Measurements from ENCODE around the gene CD19. TPM values are rescaled to one million over a fixed set of nuclear protein-coding genes. Genes with fewer than 3 reads are reported as not detected.

The CD19 gene
- total and polyA plus RNA-seq, 10 of the 15 experiments (the other 5 are each of a cell fraction or from before 2014, with no cell fraction given), result 1.2 to 125 (median 77.2) TPM

GRCh38 chr16:28899882-28900590 is 31.7 kb upstream of the CD19 start:
- no TSS peak for BruUV-seq (replicated peaks)
- TF ChIP-seq YY1 (IDR thresholded peaks at IDR 0.05; ENCODE audit: low read depth, low read length) (no peak), TAF1 (IDR thresholded peaks at IDR 0.05; ENCODE audit: borderline replicate concordance, low read depth, low read length) (no peak), E4F1 (IDR thresholded peaks at IDR 0.05; ENCODE audit: borderline replicate concordance, partially characterized antibody) (no peak), BACH1 (IDR thresholded peaks at IDR 0.05; ENCODE audit: borderline replicate concordance) (no peak), KDM1A (IDR thresholded peaks at IDR 0.05; ENCODE audit: borderline replicate concordance) (no peak), NKRF (conservative IDR thresholded peaks at IDR 0.05) (no peak), CEBPB (IDR thresholded peaks at IDR 0.05; ENCODE audit: borderline replicate concordance in 1 of 2, low read depth in 2 of 2, low read length in 2 of 2) (no peak), E2F4 (IDR thresholded peaks at IDR 0.05; ENCODE audit: low read depth, low read length) (no peak), MEF2A (IDR thresholded peaks at IDR 0.05; ENCODE audit: insufficient read depth, low read depth, low read length) (no peak)

More at GRCh38 chr16:28899882-28900590, 31.7 kb upstream of the CD19 start:
- no peaks in the 10 kb centered on the region for H3K9me3 ChIP-seq (replicated peaks; ENCODE audit: control insufficient read depth, insufficient read depth, low read length)
- SMC1A ChIA-PET (ENCODE audit: uncharacterized antibody, unreplicated experiment), result interaction anchor here (1.4 to 2.4 kb wide), 2 partner anchors 9 to 23 kb away, joined by 4 to 7 read pairs; no protein-coding TSS in a partner anchor
- ATAC-seq (no peak), FAIRE-seq (no peak), DNase-seq (ENCODE audit: low read depth, low spot score) (no peak)
- no peaks in the 10 kb centered on the region for H3K27me3 ChIP-seq (replicated peaks in 1 of 2; ENCODE audit: control insufficient read depth in 2 of 2, insufficient read depth in 2 of 2, low read length in 1 of 2)
- no peak overlapping the region for H3K27ac ChIP-seq (ENCODE audit: control insufficient read depth, insufficient read depth)
- WGBS (ENCODE audit: insufficient coverage, insufficient replicate concordance, low lambda C conversion rate, missing lambda C conversion rate), result 94% methylated on average over 10 of the region's 11 CpGs
- no peak overlapping the region for H3K4me2 ChIP-seq (ENCODE audit: control insufficient read depth, insufficient read depth)
- RAD21 ChIA-PET (ENCODE audit: unreplicated experiment), result no interaction called here
- no peak overlapping the region for H3K9ac ChIP-seq (ENCODE audit: control insufficient read depth, insufficient read depth, low read length)
- CTCF ChIA-PET, result interaction anchor here (0.9 kb wide), 1 partner anchor 45 kb away, joined by 4 read pairs; no protein-coding TSS in a partner anchor
- H3K4me1 ChIP-seq (ENCODE audit: control insufficient read depth, insufficient read depth, low read length), result no peaks in the 10 kb centered on the region; the same call in 1 of the 2 replicates
- H2AFZ ChIP-seq (ENCODE audit: control insufficient read depth, low read depth, low read length), result no peak overlapping the region
- peaks cover 0 to 1% of the 10 kb centered on the region in 2 experiments; a peak in 1 of 4 replicates for H3K36me3 ChIP-seq (ENCODE audit: control insufficient read depth in 2 of 2, insufficient read depth in 2 of 2, low read length in 1 of 2)
- no peaks in the 10 kb centered on the region for H3K79me2 ChIP-seq (ENCODE audit: control insufficient read depth, insufficient read depth, low read length)
- H3K4me3 ChIP-seq, result no peak overlapping the region
- H4K20me1 ChIP-seq (ENCODE audit: control insufficient read depth, insufficient read depth), result no peaks in the 10 kb centered on the region
- POLR2A ChIA-PET, result interaction anchor here (0.7 to 1.5 kb wide), 3 partner anchors 10 to 36 kb away, joined by 3 to 6 read pairs (median 4); partner anchors contain the start of gene SH2B1
- intact Hi-C loops (cut with micrococcal nuclease; ENCODE audit: unreplicated experiment), result no loop called here
- in situ Hi-C loops (cut with MboI), result no loop called here

Measured in GM12878 (cell line).